ENCODE results near the gene VAPB.

DNA sequence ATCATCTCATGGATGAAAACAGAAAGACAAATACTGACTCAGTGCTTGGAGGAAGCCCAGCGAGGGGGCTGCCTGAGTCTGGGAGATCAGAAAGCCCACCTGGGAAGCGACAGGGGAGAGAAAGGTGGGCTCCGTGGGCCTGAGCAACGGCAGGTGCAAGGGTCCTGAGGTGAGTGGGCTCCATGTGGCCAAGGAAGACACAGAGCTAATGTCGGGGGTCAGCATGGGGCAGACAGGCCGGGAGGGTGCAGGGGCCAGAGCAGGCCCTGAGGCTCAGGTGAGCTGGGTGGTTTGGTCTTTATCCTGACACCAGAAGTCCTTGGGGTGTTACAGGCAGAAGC lies 107.4 kb downstream of the VAPB start:
- TF ChIP-seq, protein P1, sequence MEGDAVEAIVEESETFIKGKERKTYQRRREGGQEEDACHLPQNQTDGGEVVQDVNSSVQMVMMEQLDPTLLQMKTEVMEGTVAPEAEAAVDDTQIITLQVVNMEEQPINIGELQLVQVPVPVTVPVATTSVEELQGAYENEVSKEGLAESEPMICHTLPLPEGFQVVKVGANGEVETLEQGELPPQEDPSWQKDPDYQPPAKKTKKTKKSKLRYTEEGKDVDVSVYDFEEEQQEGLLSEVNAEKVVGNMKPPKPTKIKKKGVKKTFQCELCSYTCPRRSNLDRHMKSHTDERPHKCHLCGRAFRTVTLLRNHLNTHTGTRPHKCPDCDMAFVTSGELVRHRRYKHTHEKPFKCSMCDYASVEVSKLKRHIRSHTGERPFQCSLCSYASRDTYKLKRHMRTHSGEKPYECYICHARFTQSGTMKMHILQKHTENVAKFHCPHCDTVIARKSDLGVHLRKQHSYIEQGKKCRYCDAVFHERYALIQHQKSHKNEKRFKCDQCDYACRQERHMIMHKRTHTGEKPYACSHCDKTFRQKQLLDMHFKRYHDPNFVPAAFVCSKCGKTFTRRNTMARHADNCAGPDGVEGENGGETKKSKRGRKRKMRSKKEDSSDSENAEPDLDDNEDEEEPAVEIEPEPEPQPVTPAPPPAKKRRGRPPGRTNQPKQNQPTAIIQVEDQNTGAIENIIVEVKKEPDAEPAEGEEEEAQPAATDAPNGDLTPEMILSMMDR (IDR thresholded peaks at IDR 0.05; ENCODE audit: low read depth, low read length): no peak
- TF ChIP-seq EZH2phosphoT487 (IDR thresholded peaks at IDR 0.05; ENCODE audit: low read depth): no peak

Data from OCI-LY3 (cell line).